Measurements from ENCODE around the gene NRXN3. TPM values are rescaled to one million over a fixed set of nuclear protein-coding genes. Genes with fewer than 3 reads are reported as not detected.

NRXN3 gene
- total RNA-seq, 4 donors from 2014 or later, result 0.04 to 0.16 TPM; not detected in 2

DNA sequence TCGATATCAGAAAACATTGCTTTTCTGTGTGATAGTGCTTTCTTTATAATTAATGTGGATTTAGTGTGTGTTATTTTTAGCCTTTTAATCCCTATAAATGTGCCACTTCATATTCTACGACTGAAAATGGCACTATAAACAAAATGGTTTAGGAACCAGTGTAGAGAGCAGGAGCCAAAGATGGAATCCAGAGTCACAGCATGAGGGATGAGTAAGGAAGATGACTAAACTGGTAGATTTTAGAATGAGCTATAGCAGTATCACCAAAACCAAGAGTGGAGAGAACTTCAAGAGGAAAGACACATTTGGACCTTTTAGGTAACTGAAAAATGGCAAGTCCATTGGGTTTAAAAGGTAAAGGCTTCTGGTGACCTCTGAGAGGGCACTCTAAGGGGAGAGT, 887.2 kb downstream of the NRXN3 start:
- Histone ChIP-seq H3K36me3 (no peaks in the 10 kb centered on the region), H3K27me3 (no peaks in the 10 kb centered on the region), H3K27ac (no peak overlapping the region), H3K4me3 (no peak overlapping the region), H3K9me3 (no peaks in the 10 kb centered on the region), H3K4me1 (no peaks in the 10 kb centered on the region)
- ATAC-seq, result no peak
- intact Hi-C loops (cut with DNase I; ENCODE audit: low total_unique reads), result no loop called here
- TF ChIP-seq, protein P1, sequence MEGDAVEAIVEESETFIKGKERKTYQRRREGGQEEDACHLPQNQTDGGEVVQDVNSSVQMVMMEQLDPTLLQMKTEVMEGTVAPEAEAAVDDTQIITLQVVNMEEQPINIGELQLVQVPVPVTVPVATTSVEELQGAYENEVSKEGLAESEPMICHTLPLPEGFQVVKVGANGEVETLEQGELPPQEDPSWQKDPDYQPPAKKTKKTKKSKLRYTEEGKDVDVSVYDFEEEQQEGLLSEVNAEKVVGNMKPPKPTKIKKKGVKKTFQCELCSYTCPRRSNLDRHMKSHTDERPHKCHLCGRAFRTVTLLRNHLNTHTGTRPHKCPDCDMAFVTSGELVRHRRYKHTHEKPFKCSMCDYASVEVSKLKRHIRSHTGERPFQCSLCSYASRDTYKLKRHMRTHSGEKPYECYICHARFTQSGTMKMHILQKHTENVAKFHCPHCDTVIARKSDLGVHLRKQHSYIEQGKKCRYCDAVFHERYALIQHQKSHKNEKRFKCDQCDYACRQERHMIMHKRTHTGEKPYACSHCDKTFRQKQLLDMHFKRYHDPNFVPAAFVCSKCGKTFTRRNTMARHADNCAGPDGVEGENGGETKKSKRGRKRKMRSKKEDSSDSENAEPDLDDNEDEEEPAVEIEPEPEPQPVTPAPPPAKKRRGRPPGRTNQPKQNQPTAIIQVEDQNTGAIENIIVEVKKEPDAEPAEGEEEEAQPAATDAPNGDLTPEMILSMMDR (IDR thresholded peaks at IDR 0.05 in 4 of 5, conservative IDR thresholded peaks at IDR 0.05 in 1 of 5), result no peak
- TF ChIP-seq POLR2A (IDR thresholded peaks at IDR 0.05), result no peak
- in situ Hi-C loops (cut with MboI; ENCODE audit: low sequenced_read_pairs in 4 of 4), result no loop called here
- DNase-seq, result no peak

GRCh38 chr14:79062226-79062625, 892.1 kb downstream of the NRXN3 start:
- Histone ChIP-seq H3K27me3 (no peaks in the 10 kb centered on the region), H3K36me3 (no peaks in the 10 kb centered on the region), H3K27ac (no peak overlapping the region), H3K4me3 (no peak overlapping the region), H3K4me1 (no peaks in the 10 kb centered on the region), H3K9me3 (no peaks in the 10 kb centered on the region)
- in situ Hi-C loops (cut with MboI; ENCODE audit: low sequenced_read_pairs in 4 of 4) (no loop called here), intact Hi-C loops (cut with DNase I; ENCODE audit: low total_unique reads) (no loop called here)
- no peak for TF ChIP-seq POLR2A (IDR thresholded peaks at IDR 0.05)
- TF ChIP-seq, protein P1 (IDR thresholded peaks at IDR 0.05 in 4 of 5, conservative IDR thresholded peaks at IDR 0.05 in 1 of 5), result no peak
- no peak for ATAC-seq
- no peak for DNase-seq

GRCh38 chr14:79064214-79064613, 894.0 kb downstream of the NRXN3 start:
- intact Hi-C loops (cut with DNase I; ENCODE audit: low total_unique reads), result no loop called here
- no peaks in the 10 kb centered on the region for H3K4me1 ChIP-seq
- H3K4me3 ChIP-seq, result no peak overlapping the region
- DNase-seq, result no peak
- no peaks in the 10 kb centered on the region for H3K9me3 ChIP-seq
- in situ Hi-C loops (cut with MboI; ENCODE audit: low sequenced_read_pairs in 4 of 4), result no loop called here
- H3K27me3 ChIP-seq, result no peaks in the 10 kb centered on the region
- no peak for ATAC-seq
- H3K36me3 ChIP-seq, result no peaks in the 10 kb centered on the region
- TF ChIP-seq, protein P1 (IDR thresholded peaks at IDR 0.05 in 4 of 5, conservative IDR thresholded peaks at IDR 0.05 in 1 of 5), result no peak
- TF ChIP-seq POLR2A (IDR thresholded peaks at IDR 0.05), result no peak
- no peak overlapping the region for H3K27ac ChIP-seq

GRCh38 chr14:79074510-79074909, 904.3 kb downstream of the NRXN3 start:
- in situ Hi-C loops (cut with MboI; ENCODE audit: low sequenced_read_pairs in 4 of 4), result no loop called here
- TF ChIP-seq POLR2A (IDR thresholded peaks at IDR 0.05), result no peak
- TF ChIP-seq, protein P1 (IDR thresholded peaks at IDR 0.05 in 4 of 5, conservative IDR thresholded peaks at IDR 0.05 in 1 of 5), result no peak

DNA sequence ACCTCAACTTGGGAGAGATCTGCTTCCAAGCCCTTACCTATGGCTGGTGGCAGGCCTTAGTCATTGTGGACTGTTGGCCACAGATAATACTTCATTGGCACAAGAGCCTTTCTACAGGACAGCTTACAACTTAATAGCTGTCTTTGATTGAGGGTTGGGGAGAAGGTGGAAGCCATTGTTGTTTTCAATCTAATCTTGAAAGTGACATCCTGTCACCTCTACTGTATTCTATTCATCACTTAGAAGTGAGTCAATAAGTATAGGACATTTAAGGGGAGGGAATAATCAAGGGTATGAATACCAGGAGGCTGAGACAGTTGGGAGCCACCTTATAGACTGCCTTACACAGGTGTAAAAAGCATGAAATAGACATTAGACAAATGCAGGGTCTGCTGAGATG, 906.3 kb downstream of the NRXN3 start:
- ATAC-seq (no peak), DNase-seq (no peak)
- H3K27ac ChIP-seq, result no peak overlapping the region
- intact Hi-C loops (cut with DNase I; ENCODE audit: low total_unique reads), result no loop called here
- no peaks in the 10 kb centered on the region for H3K27me3 ChIP-seq
- no peak overlapping the region for H3K4me3 ChIP-seq
- TF ChIP-seq POLR2A (IDR thresholded peaks at IDR 0.05), result no peak
- TF ChIP-seq, protein P1 (IDR thresholded peaks at IDR 0.05 in 4 of 5, conservative IDR thresholded peaks at IDR 0.05 in 1 of 5), result no peak
- H3K36me3 ChIP-seq, result no peaks in the 10 kb centered on the region
- H3K9me3 ChIP-seq, result no peaks in the 10 kb centered on the region
- no peaks in the 10 kb centered on the region for H3K4me1 ChIP-seq
- in situ Hi-C loops (cut with MboI; ENCODE audit: low sequenced_read_pairs in 4 of 4), result no loop called here

More at GRCh38 chr14:79074510-79074909, 904.3 kb downstream of the NRXN3 start:
- no peaks in the 10 kb centered on the region for H3K4me1 ChIP-seq
- no peak for ATAC-seq
- no peak overlapping the region for H3K4me3 ChIP-seq
- H3K27me3 ChIP-seq, result no peaks in the 10 kb centered on the region
- no peak for DNase-seq
- no peaks in the 10 kb centered on the region for H3K9me3 ChIP-seq
- intact Hi-C loops (cut with DNase I; ENCODE audit: low total_unique reads), result no loop called here
- no peak overlapping the region for H3K27ac ChIP-seq
- no peaks in the 10 kb centered on the region for H3K36me3 ChIP-seq
